HUES64 (cell line): ENCODE data around the gene MOB3A.

Experiments used
- H3K27ac ChIP-seq: 2 replicates; pipeline ENCODE4 v1.7.0; 2013; ENCODE audit warnings: low read depth, low read length, inconsistent platforms
- H3K27me3 ChIP-seq: 2 replicates; pipeline ENCODE4 v1.6.1; 2013; ENCODE audit warnings: mild to moderate bottlenecking, low read length; ENCODE audit not compliant: insufficient read depth
- H3K36me3 ChIP-seq: 2 replicates; pipeline ENCODE4 v1.6.1; 2013; ENCODE audit warnings: mild to moderate bottlenecking, low read length; ENCODE audit not compliant: insufficient read depth
- H3K4me1 ChIP-seq: 2 replicates; pipeline ENCODE4 v1.6.1; 2013; ENCODE audit warnings: mild to moderate bottlenecking, low read length, moderate library complexity; ENCODE audit not compliant: insufficient read depth
- H3K4me3 ChIP-seq: 2 replicates; pipeline ENCODE4 v1.5.1; 2013; ENCODE audit warnings: mild to moderate bottlenecking, low read length, moderate library complexity
- H3K9ac ChIP-seq: 2 replicates; pipeline ENCODE4 v1.6.1; 2013; ENCODE audit warnings: mild to moderate bottlenecking, low read depth, low read length
- H3K9me3 ChIP-seq: 2 replicates; pipeline ENCODE4 v1.6.1; 2013; ENCODE audit warnings: low read depth, low read length; ENCODE audit not compliant: insufficient read depth
- WGBS: fragments of 150-250, 120-280 bp; methylation state at CpG from one replicate; pipeline ENCODE4 v1.1.7; 2013; ENCODE audit warnings: missing lambda C conversion rate; 5-methylcytosine and 5-hydroxymethylcytosine counted together

MOB3A gene

GRCh38 chr19:2113439-2114211, 17.5 kb upstream of the MOB3A start:
- Histone ChIP-seq H3K4me1 (no peaks in the 10 kb centered on the region), H3K9ac (no peak overlapping the region), H3K27me3 (no peaks in the 10 kb centered on the region), H3K9me3 (no peaks in the 10 kb centered on the region), H3K4me3 (no peak overlapping the region), H3K36me3 (peaks cover 99% of the 10 kb centered on the region), H3K27ac (no peak overlapping the region)
- WGBS = 97% methylated on average over 24 of the region's 24 CpGs

- Histone ChIP-seq H3K27ac (no peak overlapping the region), H3K36me3 (peaks cover 99% of the 10 kb centered on the region), H3K27me3 (no peaks in the 10 kb centered on the region), H3K4me1 (no peaks in the 10 kb centered on the region), H3K4me3 (no peak overlapping the region), H3K9ac (no peak overlapping the region), H3K9me3 (no peaks in the 10 kb centered on the region)
- 97% methylated on average over 23 of the region's 23 CpGs for WGBS
These were observed 16.6 kb upstream of the MOB3A start for GRCh38 chr19:2112516-2113320.

DNA sequence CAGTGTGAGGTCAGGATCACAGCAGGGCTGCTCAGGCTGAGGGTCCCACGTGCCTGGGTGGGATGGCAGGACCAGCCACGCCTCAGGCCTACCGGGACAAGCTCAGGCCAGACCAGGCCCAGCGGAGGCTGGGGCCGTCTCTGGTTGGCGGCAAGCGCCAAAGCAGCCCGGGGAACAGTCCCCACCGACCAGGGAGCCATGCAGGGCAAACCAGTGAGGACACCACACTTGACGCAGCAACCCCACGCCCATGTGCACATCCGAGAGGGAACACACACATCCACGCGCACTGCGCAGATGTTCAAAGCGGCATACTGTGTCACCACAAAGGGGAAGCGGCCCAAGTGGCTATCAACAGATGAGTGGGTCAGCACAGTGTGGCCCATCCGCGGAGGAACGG, 15.8 kb upstream of the MOB3A start:
- 95% methylated on average over 20 of the region's 20 CpGs for WGBS
- no peaks in the 10 kb centered on the region for H3K27me3 ChIP-seq
- H3K27ac ChIP-seq = no peak overlapping the region
- H3K9ac ChIP-seq = no peak overlapping the region
- H3K36me3 ChIP-seq = peaks cover 96% of the 10 kb centered on the region
- H3K4me1 ChIP-seq = no peaks in the 10 kb centered on the region
- H3K4me3 ChIP-seq = no peak overlapping the region
- H3K9me3 ChIP-seq = no peaks in the 10 kb centered on the region

DNA sequence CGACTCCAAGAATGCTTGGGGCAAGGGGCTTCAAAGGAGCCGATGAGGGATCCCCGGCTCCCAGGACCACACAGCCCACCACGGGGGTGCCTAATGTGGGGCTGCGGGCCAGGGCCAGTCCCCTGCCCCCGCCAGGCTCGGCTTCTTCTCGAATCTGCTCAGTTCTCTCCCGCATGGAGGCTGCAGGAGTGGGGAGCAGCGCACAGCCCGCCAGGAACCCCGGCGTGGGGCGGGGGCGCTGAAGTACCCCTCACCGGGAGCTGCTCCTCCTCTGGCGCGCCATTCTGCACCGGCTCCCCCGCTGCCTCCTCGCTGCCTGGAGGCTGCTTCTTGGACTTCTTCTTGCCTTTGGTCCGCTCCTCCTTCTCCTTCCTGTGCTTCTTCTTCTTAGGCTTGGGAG, 15.3 kb upstream of the MOB3A start:
- Histone ChIP-seq H3K9ac (no peak overlapping the region), H3K4me3 (no peak overlapping the region), H3K27me3 (no peaks in the 10 kb centered on the region), H3K27ac (no peak overlapping the region), H3K9me3 (0 out of 2 replicates have a peak, but pooled peaks cover 3% of the 10 kb centered on the region), H3K36me3 (peaks cover 96% of the 10 kb centered on the region), H3K4me1 (no peaks in the 10 kb centered on the region)
- WGBS = 96% methylated on average over 22 of the region's 22 CpGs

- no peaks in the 10 kb centered on the region for H3K27me3 ChIP-seq
- H3K9ac ChIP-seq = no peak overlapping the region
- H3K4me1 ChIP-seq = no peaks in the 10 kb centered on the region
- H3K36me3 ChIP-seq = peaks cover 96% of the 10 kb centered on the region
- H3K4me3 ChIP-seq = no peak overlapping the region
- no peak overlapping the region for H3K27ac ChIP-seq
- 0 out of 2 replicates have a peak, but pooled peaks cover 3% of the 10 kb centered on the region for H3K9me3 ChIP-seq
- 92% methylated on average over 13 of the region's 13 CpGs for WGBS
These were observed 14.7 kb upstream of the MOB3A start for GRCh38 chr19:2110822-2111221.

DNA sequence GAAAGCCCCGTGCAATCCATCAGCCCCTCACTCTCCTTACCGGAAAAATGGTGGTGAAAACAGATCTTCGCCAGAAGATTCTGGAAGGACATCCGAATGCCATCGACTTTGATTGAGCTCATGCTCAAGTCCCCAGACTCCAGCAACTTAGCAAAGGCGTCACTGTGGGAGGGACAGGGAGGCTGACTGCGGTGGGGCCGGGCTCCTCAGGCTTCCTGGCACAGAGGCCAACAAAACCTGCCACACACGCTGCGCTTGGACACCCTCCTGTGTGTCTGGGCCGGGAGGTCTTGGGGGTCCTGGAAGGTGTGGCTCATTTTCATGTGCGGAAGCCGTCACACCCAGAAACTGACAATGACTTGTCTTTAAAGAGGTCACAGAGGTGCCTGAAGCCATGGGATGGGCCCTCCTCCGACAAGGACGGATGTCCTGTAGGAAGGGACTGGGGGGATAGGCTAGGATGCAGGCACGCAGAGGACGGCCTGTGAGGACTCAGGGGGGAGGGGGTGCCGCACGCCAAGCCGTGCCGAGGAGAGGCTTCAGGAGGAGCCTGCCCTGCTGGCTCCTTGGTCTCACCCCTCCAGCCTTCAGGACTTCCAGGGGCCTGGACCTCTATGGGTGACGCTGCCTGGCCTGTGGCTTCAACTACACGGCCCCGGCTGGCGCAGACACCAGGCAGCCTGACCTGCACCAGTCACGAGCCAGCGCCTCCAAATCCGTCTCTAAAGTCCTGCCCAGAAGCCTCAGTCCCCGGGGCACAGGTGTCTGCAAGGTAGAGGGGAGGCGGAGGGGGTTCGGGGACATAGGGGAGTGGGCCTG, 13.1 kb upstream of the MOB3A start:
- Histone ChIP-seq H3K36me3 (peaks cover 97% of the 10 kb centered on the region), H3K27ac (no peak overlapping the region)
- 96% methylated on average over 31 of the region's 31 CpGs for WGBS

DNA sequence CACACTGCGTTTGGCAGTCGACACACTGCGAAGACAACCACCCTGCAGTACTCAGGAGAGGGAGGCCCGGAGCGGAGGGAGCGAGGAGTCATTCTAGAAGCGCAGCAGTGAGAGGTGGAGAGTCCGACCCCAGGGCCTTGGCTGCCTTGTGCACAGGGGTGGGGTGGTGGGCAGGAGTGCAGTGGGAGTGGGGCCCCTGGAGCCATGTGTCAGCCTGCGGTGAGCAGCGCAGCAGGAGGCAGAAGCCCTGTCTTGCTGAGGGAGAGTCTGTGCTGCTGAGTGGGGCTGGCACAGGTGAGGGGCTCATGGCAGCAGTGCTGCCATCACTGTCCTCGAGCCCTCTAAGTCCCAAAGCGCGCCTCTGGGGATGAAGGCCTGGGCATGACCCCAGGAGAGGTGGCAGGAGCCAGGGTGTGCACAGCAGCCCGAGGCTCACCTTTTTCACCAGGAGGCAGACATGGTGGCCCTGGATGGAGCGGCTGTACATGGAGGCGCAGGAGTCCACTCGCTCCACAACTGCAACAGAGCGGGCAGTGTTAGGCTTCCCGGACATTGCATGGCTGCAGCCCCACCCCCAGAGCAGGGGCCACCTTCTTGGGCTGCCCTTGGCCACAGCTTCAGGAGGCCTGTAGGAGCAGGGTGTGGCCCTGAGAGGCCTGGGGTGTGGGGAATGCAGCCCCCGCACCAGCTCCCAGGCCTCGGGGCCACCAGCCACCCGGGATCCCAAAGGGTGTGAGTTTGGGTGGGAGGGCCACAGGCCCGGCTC, 12.3 kb upstream of the MOB3A start:
- Histone ChIP-seq H3K4me1 (no peaks in the 10 kb centered on the region), H3K9ac (no peak overlapping the region), H3K36me3 (peaks cover 96% of the 10 kb centered on the region), H3K27me3 (no peaks in the 10 kb centered on the region), H3K27ac (no peak overlapping the region), H3K4me3 (no peak overlapping the region), H3K9me3 (0 out of 2 replicates have a peak, but pooled peaks cover 3% of the 10 kb centered on the region)
- WGBS = 96% methylated on average over 23 of the region's 23 CpGs

More for the DNA sequence above, 13.1 kb upstream of the MOB3A start:
- Histone ChIP-seq H3K4me1 (no peaks in the 10 kb centered on the region), H3K27me3 (no peaks in the 10 kb centered on the region), H3K4me3 (no peak overlapping the region), H3K9ac (no peak overlapping the region), H3K9me3 (0 out of 2 replicates have a peak, but pooled peaks cover 3% of the 10 kb centered on the region)

DNA sequence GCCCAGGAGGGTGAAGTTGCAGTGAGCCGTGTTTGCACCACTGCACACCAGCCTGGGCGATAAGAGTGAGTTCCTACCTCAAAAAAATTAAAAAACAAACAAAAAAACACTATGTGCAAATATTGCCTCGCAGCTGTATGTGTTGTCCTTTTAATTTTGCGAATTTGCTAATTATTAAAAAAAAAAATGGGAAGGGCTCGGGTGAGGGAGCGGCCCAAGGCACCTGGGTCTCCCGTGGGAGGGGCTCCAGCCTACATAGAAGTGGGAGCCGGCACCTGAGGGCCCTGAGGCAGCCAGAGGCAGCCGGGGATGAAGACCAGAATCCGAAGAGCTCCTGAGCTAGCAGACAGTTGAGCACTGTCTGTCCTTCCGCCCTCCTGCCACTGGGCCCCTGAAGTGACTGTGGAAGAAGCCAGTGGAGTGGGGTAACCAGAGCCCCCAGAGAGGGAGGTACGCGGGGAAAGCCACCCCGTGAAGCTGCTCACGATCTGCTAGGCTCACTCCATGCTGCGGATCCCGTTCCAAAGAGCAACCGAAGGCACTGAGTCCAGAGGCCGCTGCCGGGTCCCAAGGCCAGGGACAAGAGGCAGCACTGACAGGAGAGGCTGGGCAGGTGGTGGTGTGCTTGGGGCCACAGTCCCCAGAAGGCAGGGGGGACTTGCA, 7.0 kb upstream of the MOB3A start:
- Histone ChIP-seq H3K27ac (no peak overlapping the region), H3K36me3 (peaks cover 79% of the 10 kb centered on the region), H3K4me3 (no peak overlapping the region), H3K27me3 (no peaks in the 10 kb centered on the region), H3K9ac (no peak overlapping the region), H3K4me1 (no peaks in the 10 kb centered on the region), H3K9me3 (0 out of 2 replicates have a peak, but pooled peaks cover 3% of the 10 kb centered on the region)
- 95% methylated on average over 20 of the region's 20 CpGs for WGBS

- 96% methylated on average over 45 of the region's 45 CpGs for WGBS
- H3K9ac ChIP-seq = no peak overlapping the region
- no peaks in the 10 kb centered on the region for H3K4me1 ChIP-seq
- H3K27me3 ChIP-seq = no peaks in the 10 kb centered on the region
- 0 out of 2 replicates have a peak, but pooled peaks cover 3% of the 10 kb centered on the region for H3K9me3 ChIP-seq
- H3K36me3 ChIP-seq = peaks cover 66% of the 10 kb centered on the region
- H3K27ac ChIP-seq = no peak overlapping the region
- H3K4me3 ChIP-seq = no peak overlapping the region
These were observed 5.5 kb upstream of the MOB3A start for GRCh38 chr19:2101417-2102335.
